Measurements from ENCODE around the gene SPHK1.

DNA sequence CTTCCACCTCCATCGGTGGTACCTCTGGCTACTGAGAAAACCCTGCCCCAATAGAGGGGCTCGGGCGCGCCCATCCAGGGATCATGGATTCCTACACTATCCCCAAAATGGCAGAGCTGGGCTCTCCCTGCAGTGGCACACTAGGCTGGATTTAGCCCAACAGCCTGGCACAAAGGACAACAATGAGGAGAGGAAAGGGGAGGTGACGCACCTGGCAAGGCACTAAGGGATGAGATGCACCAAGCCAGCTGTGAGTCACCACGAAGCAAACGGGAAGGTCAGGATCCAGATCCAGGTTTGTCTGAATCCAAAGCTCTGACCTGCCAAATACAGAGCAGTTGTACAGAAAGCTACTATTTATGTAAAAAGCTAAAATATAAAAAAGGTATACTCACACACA is 50.5 kb downstream of the SPHK1 start:
- TF ChIP-seq CREB1 (IDR thresholded peaks at IDR 0.05; ENCODE audit: low read depth), result no peak
- no peak for TF ChIP-seq TEAD4 (IDR thresholded peaks at IDR 0.05)
- no peak for TF ChIP-seq RAD21 (IDR thresholded peaks at IDR 0.05; ENCODE audit: low read depth)
- TF ChIP-seq, protein P1, sequence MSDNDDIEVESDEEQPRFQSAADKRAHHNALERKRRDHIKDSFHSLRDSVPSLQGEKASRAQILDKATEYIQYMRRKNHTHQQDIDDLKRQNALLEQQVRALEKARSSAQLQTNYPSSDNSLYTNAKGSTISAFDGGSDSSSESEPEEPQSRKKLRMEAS (IDR thresholded peaks at IDR 0.05), result no peak
- TF ChIP-seq TCF12 (IDR thresholded peaks at IDR 0.05; ENCODE audit: low read depth), result no peak
- TF ChIP-seq ZBTB7A (IDR thresholded peaks at IDR 0.05; ENCODE audit: low read depth), result no peak
- TF ChIP-seq CEBPB (IDR thresholded peaks at IDR 0.05), result no peak
- no peak for TF ChIP-seq EGR1 (IDR thresholded peaks at IDR 0.05)
- TF ChIP-seq, protein P2, sequence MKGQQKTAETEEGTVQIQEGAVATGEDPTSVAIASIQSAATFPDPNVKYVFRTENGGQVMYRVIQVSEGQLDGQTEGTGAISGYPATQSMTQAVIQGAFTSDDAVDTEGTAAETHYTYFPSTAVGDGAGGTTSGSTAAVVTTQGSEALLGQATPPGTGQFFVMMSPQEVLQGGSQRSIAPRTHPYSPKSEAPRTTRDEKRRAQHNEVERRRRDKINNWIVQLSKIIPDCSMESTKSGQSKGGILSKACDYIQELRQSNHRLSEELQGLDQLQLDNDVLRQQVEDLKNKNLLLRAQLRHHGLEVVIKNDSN (IDR thresholded peaks at IDR 0.05), result no peak
- TF ChIP-seq YY1 (IDR thresholded peaks at IDR 0.05; ENCODE audit: low read depth), result no peak
- TF ChIP-seq NFIC (IDR thresholded peaks at IDR 0.05), result no peak
- TF ChIP-seq EP300 (IDR thresholded peaks at IDR 0.05; ENCODE audit: borderline replicate concordance), result no peak
- no peak for TF ChIP-seq TAF1 (IDR thresholded peaks at IDR 0.05; ENCODE audit: low read depth)

All from Ishikawa (cell line).